ENCODE measurements around the gene RASSF3. TPM values are rescaled to one million over a fixed set of nuclear protein-coding genes. Genes with fewer than 3 reads are reported as not detected.
A peak's percentile ranks its signal among the peaks of the same experiment; 100 is the strongest.

Gene RASSF3
- polyA plus RNA-seq, 6 donors from 2014 or later, result 3.2 to 7.8 (median 4.5) TPM

GRCh38 chr12:64627771-64628170 lies 17.5 kb downstream of the RASSF3 start:
- Mint-ChIP-seq H3K27ac (peak overlapping the region in 4 of 6 donors; percentile 24 to 96 (median 37)), H3K27me3 (no peaks in the 10 kb centered on the region), H3K4me1 (peaks cover 51 to 92% (median 60%) of the 10 kb centered on the region in 3 donors), H3K4me3 (peak overlapping the region in 2 of 8 donors; percentile 59 to 63), H3K9me3 (peaks cover 0 to 6% (median 3%) of the 10 kb centered on the region in 7 donors), H3K36me3 (peaks cover 6 to 23% of the 10 kb centered on the region in 2 donors)
- ATAC-seq (ENCODE audit: low read depth in 2 of 2), result no peak
- DNase-seq, result no peak

- H3K36me3 Mint-ChIP-seq, result peaks cover 20 to 31% of the 10 kb centered on the region in 2 donors
Measured at GRCh38 chr12:64631197-64631596, 20.9 kb downstream of the RASSF3 start.

GRCh38 chr12:64633011-64633939 lies 23.0 kb downstream of the RASSF3 start:
- DNase-seq (no peak), ATAC-seq (ENCODE audit: low read depth in 2 of 2) (no peak)
- Mint-ChIP-seq H3K9me3 (peaks cover 0 to 6% (median 3%) of the 10 kb centered on the region in 7 donors), H3K36me3 (peaks cover 20 to 31% of the 10 kb centered on the region in 2 donors), H3K4me3 (peak overlapping the region in 2 of 8 donors; percentile 24 to 61), H3K27ac (peak overlapping the region in 5 of 6 donors; percentile 58 to 98 (median 82)), H3K4me1 (peaks cover 44 to 92% (median 56%) of the 10 kb centered on the region in 3 donors), H3K27me3 (no peaks in the 10 kb centered on the region)

More at GRCh38 chr12:64631197-64631596, 20.9 kb downstream of the RASSF3 start:
- ATAC-seq (ENCODE audit: low read depth in 2 of 2), result peak; percentile 89 to 90
- peak overlapping the region; percentile 13 to 79 (median 38) for H3K4me3 Mint-ChIP-seq
- no peak for DNase-seq
- peaks cover 52 to 91% (median 63%) of the 10 kb centered on the region in 3 donors for H3K4me1 Mint-ChIP-seq
- peaks cover 0 to 6% (median 3%) of the 10 kb centered on the region in 7 donors for H3K9me3 Mint-ChIP-seq
- peak overlapping the region; percentile 3 to 92 (median 88) for H3K27ac Mint-ChIP-seq
- H3K27me3 Mint-ChIP-seq, result no peaks in the 10 kb centered on the region

GRCh38 chr12:64633940-64634337 lies 23.6 kb downstream of the RASSF3 start:
- Mint-ChIP-seq H3K27me3 (no peaks in the 10 kb centered on the region), H3K4me1 (peaks cover 50 to 92% (median 62%) of the 10 kb centered on the region in 3 donors), H3K4me3 (peak overlapping the region in 1 of 8 donors; percentile 61), H3K9me3 (peaks cover 0 to 6% (median 3%) of the 10 kb centered on the region in 7 donors), H3K36me3 (peaks cover 25 to 31% of the 10 kb centered on the region in 2 donors), H3K27ac (peak overlapping the region in 5 of 6 donors; percentile 40 to 88 (median 81))
- ATAC-seq (ENCODE audit: low read depth in 2 of 2), result no peak
- DNase-seq, result no peak

- peaks cover 0 to 6% (median 3%) of the 10 kb centered on the region in 7 donors for H3K9me3 Mint-ChIP-seq
- H3K4me1 Mint-ChIP-seq, result peaks cover 53 to 91% (median 65%) of the 10 kb centered on the region in 3 donors
- H3K36me3 Mint-ChIP-seq, result peaks cover 25 to 31% of the 10 kb centered on the region in 2 donors
- no peak overlapping the region for H3K4me3 Mint-ChIP-seq
- H3K27ac Mint-ChIP-seq, result peak overlapping the region in 4 of 6 donors; percentile 9 to 81 (median 30)
- H3K27me3 Mint-ChIP-seq, result no peaks in the 10 kb centered on the region
- no peak for DNase-seq
- no peak for ATAC-seq (ENCODE audit: low read depth in 2 of 2)
Measured at GRCh38 chr12:64634508-64635092, 24.3 kb downstream of the RASSF3 start.

GRCh38 chr12:64635356-64635998 lies 25.2 kb downstream of the RASSF3 start:
- H3K27ac Mint-ChIP-seq, result peak overlapping the region; percentile 2 to 82 (median 33)
- H3K4me3 Mint-ChIP-seq, result peak overlapping the region in 3 of 8 donors; percentile 13 to 67 (median 26)
- peaks cover 58 to 89% (median 71%) of the 10 kb centered on the region in 3 donors for H3K4me1 Mint-ChIP-seq
- H3K9me3 Mint-ChIP-seq, result peaks cover 0 to 6% (median 3%) of the 10 kb centered on the region in 7 donors
- H3K27me3 Mint-ChIP-seq, result no peaks in the 10 kb centered on the region
- peaks cover 25 to 28% of the 10 kb centered on the region in 2 donors for H3K36me3 Mint-ChIP-seq
- DNase-seq, result no peak
- ATAC-seq (ENCODE audit: low read depth in 2 of 2), result no peak

GRCh38 chr12:64636856-64637255 lies 26.6 kb downstream of the RASSF3 start:
- Mint-ChIP-seq H3K9me3 (peaks cover 0 to 6% (median 3%) of the 10 kb centered on the region in 7 donors), H3K27me3 (no peaks in the 10 kb centered on the region), H3K4me1 (peaks cover 45 to 81% (median 59%) of the 10 kb centered on the region in 3 donors), H3K36me3 (peaks cover 17 to 25% of the 10 kb centered on the region in 2 donors), H3K4me3 (peak overlapping the region in 1 of 8 donors; percentile 4), H3K27ac (peak overlapping the region in 2 of 6 donors; percentile 44 to 63)
- no peak for ATAC-seq (ENCODE audit: low read depth in 2 of 2)
- DNase-seq, result no peak

GRCh38 chr12:64639466-64639865 lies 29.2 kb downstream of the RASSF3 start:
- no peaks in the 10 kb centered on the region for H3K9me3 Mint-ChIP-seq
- H3K27ac Mint-ChIP-seq, result peak overlapping the region in 4 of 6 donors; percentile 4 to 74 (median 46)
- no peak for DNase-seq
- H3K4me3 Mint-ChIP-seq, result no peak overlapping the region
- H3K27me3 Mint-ChIP-seq, result no peaks in the 10 kb centered on the region
- H3K36me3 Mint-ChIP-seq, result peaks cover 0 to 13% of the 10 kb centered on the region in 2 donors
- no peak for ATAC-seq (ENCODE audit: low read depth in 2 of 2)
- H3K4me1 Mint-ChIP-seq, result peaks cover 38 to 75% (median 54%) of the 10 kb centered on the region in 3 donors

- Mint-ChIP-seq H3K27me3 (no peaks in the 10 kb centered on the region), H3K4me3 (no peak overlapping the region), H3K27ac (peak overlapping the region in 5 of 6 donors; percentile 20 to 84 (median 67)), H3K4me1 (peaks cover 47 to 75% (median 58%) of the 10 kb centered on the region in 3 donors), H3K36me3 (peaks cover 0 to 8% of the 10 kb centered on the region in 2 donors), H3K9me3 (no peaks in the 10 kb centered on the region)
- no peak for ATAC-seq (ENCODE audit: low read depth in 2 of 2)
- DNase-seq, result no peak
Measured at GRCh38 chr12:64646318-64646717, 36.0 kb downstream of the RASSF3 start.

GRCh38 chr12:64649487-64649886 lies 39.2 kb downstream of the RASSF3 start:
- Mint-ChIP-seq H3K4me1 (peaks cover 54 to 80% (median 64%) of the 10 kb centered on the region in 3 donors), H3K27ac (peak overlapping the region in 5 of 6 donors; percentile 40 to 85 (median 57)), H3K4me3 (no peak overlapping the region), H3K9me3 (no peaks in the 10 kb centered on the region), H3K36me3 (peaks cover 0 to 8% of the 10 kb centered on the region in 2 donors), H3K27me3 (no peaks in the 10 kb centered on the region)
- DNase-seq (no peak), ATAC-seq (ENCODE audit: low read depth in 2 of 2) (no peak)

GRCh38 chr12:64650762-64651161 lies 40.5 kb downstream of the RASSF3 start:
- H3K4me3 Mint-ChIP-seq, result peak overlapping the region in 2 of 8 donors; percentile 10 to 45
- ATAC-seq (ENCODE audit: low read depth in 2 of 2) (no peak), DNase-seq (no peak)
- peak overlapping the region in 2 of 6 donors; percentile 45 to 65 for H3K27ac Mint-ChIP-seq
- peaks cover 0 to 8% of the 10 kb centered on the region in 2 donors for H3K36me3 Mint-ChIP-seq
- no peaks in the 10 kb centered on the region for H3K9me3 Mint-ChIP-seq
- H3K27me3 Mint-ChIP-seq, result no peaks in the 10 kb centered on the region
- H3K4me1 Mint-ChIP-seq, result peaks cover 52 to 75% (median 56%) of the 10 kb centered on the region in 3 donors

GRCh38 chr12:64652346-64652745 lies 42.1 kb downstream of the RASSF3 start:
- Mint-ChIP-seq H3K4me3 (no peak overlapping the region), H3K9me3 (no peaks in the 10 kb centered on the region), H3K27ac (peak overlapping the region in 4 of 6 donors; percentile 62 to 84 (median 75)), H3K4me1 (peaks cover 57 to 79% (median 62%) of the 10 kb centered on the region in 3 donors), H3K36me3 (peaks cover 0 to 8% of the 10 kb centered on the region in 2 donors), H3K27me3 (no peaks in the 10 kb centered on the region)
- ATAC-seq (ENCODE audit: low read depth in 2 of 2) (no peak), DNase-seq (no peak)

All from naive B cell (primary cell).